Activated CD4-positive, alpha-beta T cell treated with anti-CD3 and anti-CD28 coated beads, Interleukin-2, amount 10 ng/mL, durations not matched to agents 24 days and 14 days (primary cell): ENCODE results near the gene FGF10. TPM values are rescaled to one million over a fixed set of nuclear protein-coding genes. Genes with fewer than 3 reads are reported as not detected.

ENCODE experiments used
- DNase-seq: peaks from one replicate; pipeline ENCODE4 v3.0.0; 2022
- H3K27ac Mint-ChIP-seq: one replicate; pipeline ENCODE4 v1.8.0; 2022; ENCODE audit warnings: mild to moderate bottlenecking, mixed read lengths
- H3K27me3 Mint-ChIP-seq: one replicate; pipeline ENCODE4 v1.8.0; 2022; ENCODE audit warnings: mixed read lengths
- H3K36me3 Mint-ChIP-seq: one replicate; pipeline ENCODE4 v1.8.0; 2022; ENCODE audit warnings: low read depth, mild to moderate bottlenecking, mixed read lengths
- H3K4me1 Mint-ChIP-seq: one replicate; pipeline ENCODE4 v1.8.0; 2021; ENCODE audit warnings: mixed read lengths
- H3K4me3 Mint-ChIP-seq: one replicate; pipeline ENCODE4 v1.8.0; 2022; ENCODE audit warnings: mild to moderate bottlenecking, moderate library complexity, mixed read lengths
- H3K9me3 Mint-ChIP-seq: one replicate; pipeline ENCODE4 v1.8.0; 2021; ENCODE audit warnings: mixed read lengths
- intact Hi-C: fragments of 100-400 bp; cut with micrococcal nuclease; formaldehyde crosslinking; loops from one replicate; pipeline ENCODE4 v1.15.1; 2023
- total RNA-seq: library from RNA; stranded (reverse); gene quantifications from 2 replicates; pipeline ENCODE4 v1.2.3, GENCODE V29; 2022

Gene FGF10
- total RNA-seq, 1 donor from 2014 or later, result not detected

DNA sequence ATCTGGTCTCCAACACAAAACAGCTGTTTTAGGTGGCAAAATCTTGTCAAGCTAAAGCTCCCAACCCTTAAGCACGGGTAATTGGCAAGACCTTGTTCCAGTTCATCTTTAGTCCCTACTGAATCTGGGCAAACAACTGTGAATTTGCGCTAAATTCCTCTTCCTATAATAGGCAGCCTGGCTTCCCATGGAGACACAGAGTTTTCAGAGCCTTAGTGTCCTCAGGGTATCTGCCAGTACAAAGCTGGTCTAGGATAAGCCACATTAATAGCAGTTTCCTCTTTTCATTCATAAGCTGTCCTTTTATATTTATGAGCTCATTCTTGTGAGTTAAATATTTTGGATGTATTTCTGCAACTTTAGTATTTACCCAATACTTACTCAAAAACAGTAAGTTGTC is 59.5 kb downstream of the FGF10 start:
- Mint-ChIP-seq H3K27ac (no peak overlapping the region), H3K36me3 (no peaks in the 10 kb centered on the region), H3K9me3 (no peaks in the 10 kb centered on the region), H3K4me1 (no peaks in the 10 kb centered on the region), H3K27me3 (no peaks in the 10 kb centered on the region), H3K4me3 (no peak overlapping the region)
- intact Hi-C loops, result no loop called here
- DNase-seq, result no peak

DNA sequence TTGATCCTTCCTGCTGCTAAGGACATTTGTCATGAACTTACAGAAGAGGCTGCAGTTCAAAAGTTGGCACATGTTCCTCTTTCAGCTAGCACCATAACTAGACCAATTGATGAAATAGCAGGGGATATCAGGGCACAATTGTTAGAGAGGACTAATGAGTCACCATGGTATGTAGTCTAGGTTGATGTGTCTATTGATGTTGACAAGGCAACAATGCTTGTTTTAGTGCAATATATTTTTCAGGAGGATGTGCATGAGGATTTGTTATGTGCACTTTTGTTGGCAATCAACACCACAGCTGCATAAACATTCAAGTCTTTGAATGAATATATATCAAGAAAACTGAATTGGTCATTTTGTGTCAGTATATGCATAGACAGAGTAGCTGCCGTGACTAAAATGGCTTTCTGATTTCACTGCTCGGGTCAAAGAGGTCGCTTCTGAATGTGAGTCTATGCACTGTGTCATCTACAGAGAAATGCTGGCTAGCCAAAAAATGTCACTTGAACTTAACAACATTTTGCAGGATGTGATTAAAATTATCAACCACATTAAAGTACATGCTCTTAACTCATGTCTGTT is 68.0 kb downstream of the FGF10 start:
- Mint-ChIP-seq H3K27ac (no peak overlapping the region), H3K9me3 (peaks cover 3% of the 10 kb centered on the region), H3K36me3 (no peaks in the 10 kb centered on the region), H3K4me1 (no peaks in the 10 kb centered on the region), H3K4me3 (no peak overlapping the region), H3K27me3 (no peaks in the 10 kb centered on the region)
- intact Hi-C loops, result no loop called here
- DNase-seq, result no peak

DNA sequence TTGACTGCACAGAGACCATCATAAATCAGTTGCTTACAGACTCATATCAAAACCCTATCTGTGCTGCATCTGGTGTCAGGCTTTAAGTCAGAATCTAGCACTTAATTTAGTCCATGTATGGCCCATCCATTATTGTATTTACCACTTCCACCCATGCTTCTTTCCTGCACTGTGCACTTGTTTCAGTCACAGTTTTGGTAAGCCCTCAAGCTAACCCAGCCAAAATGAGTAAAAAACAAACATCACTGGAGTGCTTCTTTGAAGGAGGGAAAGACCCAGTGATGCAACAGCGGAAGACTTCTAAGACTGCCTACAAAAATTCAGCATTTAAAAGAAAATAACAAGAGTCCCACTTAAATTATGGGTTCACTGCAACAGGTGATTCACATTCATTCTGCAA is 69.0 kb downstream of the FGF10 start:
- no peaks in the 10 kb centered on the region for H3K4me1 Mint-ChIP-seq
- no peaks in the 10 kb centered on the region for H3K27me3 Mint-ChIP-seq
- no peak for DNase-seq
- no peak overlapping the region for H3K27ac Mint-ChIP-seq
- intact Hi-C loops, result no loop called here
- H3K9me3 Mint-ChIP-seq, result peaks cover 3% of the 10 kb centered on the region
- H3K36me3 Mint-ChIP-seq, result no peaks in the 10 kb centered on the region
- no peak overlapping the region for H3K4me3 Mint-ChIP-seq

DNA sequence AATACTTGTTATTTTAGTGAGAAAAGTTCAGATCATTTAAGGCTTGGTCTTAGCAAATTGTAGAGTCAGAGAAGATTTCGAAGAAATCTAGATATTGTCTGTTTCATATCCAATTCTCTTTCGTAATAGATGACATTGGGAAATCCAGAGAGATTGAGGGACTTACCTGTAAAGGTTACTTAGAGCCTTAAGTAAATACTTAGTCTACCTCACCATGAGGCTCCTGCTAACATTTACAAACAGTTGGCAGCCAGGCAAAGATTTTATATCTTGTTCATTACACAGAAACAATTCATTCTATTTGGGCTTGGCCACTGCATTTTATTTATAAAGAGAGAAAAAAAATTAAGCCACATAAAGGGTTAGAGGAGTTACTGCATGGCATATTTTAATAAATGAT is 70.3 kb downstream of the FGF10 start:
- Mint-ChIP-seq H3K9me3 (peaks cover 3% of the 10 kb centered on the region), H3K4me3 (no peak overlapping the region)
- no peak for DNase-seq

DNA sequence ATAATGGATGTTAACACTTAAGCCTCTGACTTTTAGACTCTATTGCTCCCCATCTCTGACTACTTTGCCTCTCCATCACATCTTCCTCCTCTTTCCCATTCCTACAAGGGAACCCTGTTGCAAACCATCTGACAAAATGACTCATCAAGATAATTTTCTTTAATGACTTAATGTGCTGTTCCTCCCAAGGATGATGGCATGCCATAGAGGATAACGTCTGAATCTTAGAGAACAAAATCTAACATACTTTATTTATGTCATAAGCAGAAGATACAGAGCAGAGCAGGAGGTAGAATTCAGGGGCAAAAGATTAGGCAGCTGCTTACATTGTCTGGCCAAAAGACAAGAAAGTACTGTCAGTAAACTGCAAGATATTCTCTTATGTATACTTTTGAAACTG is 76.8 kb downstream of the FGF10 start:
- H3K4me3 Mint-ChIP-seq, result no peak overlapping the region
- H3K27me3 Mint-ChIP-seq, result no peaks in the 10 kb centered on the region
- H3K27ac Mint-ChIP-seq, result no peak overlapping the region
- DNase-seq, result no peak
- no peaks in the 10 kb centered on the region for H3K4me1 Mint-ChIP-seq
- peaks cover 3% of the 10 kb centered on the region for H3K9me3 Mint-ChIP-seq
- intact Hi-C loops, result no loop called here
- H3K36me3 Mint-ChIP-seq, result no peaks in the 10 kb centered on the region

More for the DNA sequence above, 70.3 kb downstream of the FGF10 start:
- no peaks in the 10 kb centered on the region for H3K36me3 Mint-ChIP-seq
- H3K4me1 Mint-ChIP-seq, result no peaks in the 10 kb centered on the region
- intact Hi-C loops, result no loop called here
- H3K27ac Mint-ChIP-seq, result no peak overlapping the region
- H3K27me3 Mint-ChIP-seq, result no peaks in the 10 kb centered on the region

DNA sequence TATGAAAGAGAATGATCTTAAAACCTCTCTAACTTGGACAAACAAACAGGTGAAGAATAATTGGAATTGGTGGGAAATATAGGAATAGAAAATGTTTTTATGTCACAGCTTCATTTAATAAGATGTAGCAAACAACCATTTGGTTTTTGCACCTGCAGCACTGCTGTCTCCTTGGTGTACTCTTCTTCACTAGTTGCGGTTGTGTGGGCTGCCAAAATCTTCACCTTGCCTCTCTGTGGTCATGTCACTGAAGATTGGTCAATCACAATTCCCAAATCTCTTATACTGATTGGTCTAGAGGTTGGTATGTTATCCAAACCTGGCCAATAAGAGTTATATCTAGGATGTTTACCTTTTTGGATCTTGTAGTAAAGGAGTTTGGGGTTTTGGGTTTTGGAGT is 88.7 kb downstream of the FGF10 start:
- intact Hi-C loops, result no loop called here
- no peaks in the 10 kb centered on the region for H3K4me1 Mint-ChIP-seq
- no peaks in the 10 kb centered on the region for H3K36me3 Mint-ChIP-seq
- no peaks in the 10 kb centered on the region for H3K9me3 Mint-ChIP-seq
- no peak overlapping the region for H3K27ac Mint-ChIP-seq
- no peak overlapping the region for H3K4me3 Mint-ChIP-seq
- DNase-seq, result no peak
- no peaks in the 10 kb centered on the region for H3K27me3 Mint-ChIP-seq

DNA sequence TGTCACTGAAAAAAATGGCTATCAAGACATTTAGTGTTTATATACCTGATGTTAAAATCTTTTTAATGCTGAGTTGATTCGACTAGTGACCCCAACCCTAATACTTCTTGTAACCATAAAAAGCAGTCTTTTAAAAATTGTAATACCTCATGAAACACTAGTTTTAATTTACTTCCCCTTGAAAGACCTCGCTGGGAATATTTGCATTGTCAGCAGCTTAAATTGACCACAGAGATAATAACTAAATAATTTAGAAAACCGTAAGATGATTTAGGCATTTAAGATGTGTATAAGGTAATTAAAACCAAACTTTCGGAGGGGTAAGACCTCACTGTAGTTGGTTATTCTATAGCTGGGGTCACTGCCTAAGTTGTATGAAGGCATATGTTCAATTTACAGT is 89.8 kb downstream of the FGF10 start:
- Mint-ChIP-seq H3K36me3 (no peaks in the 10 kb centered on the region), H3K27me3 (no peaks in the 10 kb centered on the region), H3K4me1 (no peaks in the 10 kb centered on the region), H3K4me3 (no peak overlapping the region), H3K27ac (no peak overlapping the region), H3K9me3 (no peaks in the 10 kb centered on the region)
- intact Hi-C loops, result no loop called here
- no peak for DNase-seq

DNA sequence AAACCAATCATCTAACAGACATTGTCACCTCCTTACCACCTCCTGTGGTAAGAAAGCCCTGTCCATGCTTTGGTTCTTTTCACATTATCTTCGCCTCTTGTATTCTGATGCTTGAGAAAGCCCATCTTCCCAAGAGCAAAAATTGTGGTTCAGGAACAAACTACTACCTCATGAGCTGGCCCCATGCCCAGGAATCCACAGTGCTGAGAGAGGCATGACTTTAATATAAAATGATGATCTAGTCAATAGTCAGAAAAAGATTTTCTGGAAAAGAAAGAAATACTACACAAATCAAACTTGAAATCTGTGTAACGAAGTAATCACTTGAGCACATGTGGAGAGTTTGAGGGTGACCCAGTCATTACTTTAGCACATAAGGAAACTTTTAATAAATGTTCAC is 94.7 kb downstream of the FGF10 start:
- Mint-ChIP-seq H3K36me3 (no peaks in the 10 kb centered on the region), H3K9me3 (peaks cover 7% of the 10 kb centered on the region), H3K4me1 (no peaks in the 10 kb centered on the region), H3K4me3 (no peak overlapping the region), H3K27me3 (no peaks in the 10 kb centered on the region), H3K27ac (no peak overlapping the region)
- no peak for DNase-seq
- intact Hi-C loops, result no loop called here

DNA sequence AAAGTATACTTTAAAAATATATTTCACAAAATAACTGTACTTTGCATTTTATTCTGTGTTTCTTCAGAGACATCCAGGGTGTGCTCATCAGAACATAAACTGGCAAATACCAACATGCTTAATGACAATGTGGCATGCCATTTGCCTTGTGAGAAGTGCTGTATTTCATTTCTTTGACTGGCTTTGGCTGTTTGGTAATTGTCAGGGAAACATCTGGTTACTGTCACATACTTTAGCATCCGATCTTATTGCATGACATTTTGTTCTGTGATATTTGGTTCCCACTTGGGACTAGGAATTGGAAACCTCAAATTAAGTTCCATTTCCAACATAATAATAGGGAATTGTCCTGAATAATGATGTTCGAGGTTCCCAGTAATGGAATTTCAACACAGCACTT is 96.5 kb downstream of the FGF10 start:
- H3K36me3 Mint-ChIP-seq, result no peaks in the 10 kb centered on the region
- intact Hi-C loops, result no loop called here
- no peak for DNase-seq
- no peaks in the 10 kb centered on the region for H3K4me1 Mint-ChIP-seq
- no peak overlapping the region for H3K4me3 Mint-ChIP-seq
- no peaks in the 10 kb centered on the region for H3K27me3 Mint-ChIP-seq
- no peak overlapping the region for H3K27ac Mint-ChIP-seq
- peaks cover 10% of the 10 kb centered on the region for H3K9me3 Mint-ChIP-seq

DNA sequence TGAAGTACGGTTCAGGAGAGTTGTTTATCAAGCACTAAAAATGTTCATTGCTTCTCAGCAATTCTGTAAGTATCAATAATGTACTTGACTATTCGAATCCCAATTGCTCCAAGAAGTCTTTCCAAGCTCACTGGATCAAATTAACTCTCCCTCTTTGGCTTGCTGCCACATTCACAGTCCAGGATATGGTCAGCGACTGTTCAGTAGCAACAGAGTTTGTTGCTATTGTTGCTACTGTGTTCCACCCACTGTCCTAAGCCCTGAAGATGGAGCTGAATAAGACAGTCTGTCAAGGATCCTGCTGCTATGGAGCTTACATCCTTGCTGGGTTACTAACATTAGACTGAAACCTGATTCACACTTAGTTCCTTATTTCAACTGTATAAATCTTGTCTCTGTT is 110.8 kb downstream of the FGF10 start:
- intact Hi-C loops, result no loop called here
- DNase-seq, result no peak
- H3K4me1 Mint-ChIP-seq, result no peaks in the 10 kb centered on the region

DNA sequence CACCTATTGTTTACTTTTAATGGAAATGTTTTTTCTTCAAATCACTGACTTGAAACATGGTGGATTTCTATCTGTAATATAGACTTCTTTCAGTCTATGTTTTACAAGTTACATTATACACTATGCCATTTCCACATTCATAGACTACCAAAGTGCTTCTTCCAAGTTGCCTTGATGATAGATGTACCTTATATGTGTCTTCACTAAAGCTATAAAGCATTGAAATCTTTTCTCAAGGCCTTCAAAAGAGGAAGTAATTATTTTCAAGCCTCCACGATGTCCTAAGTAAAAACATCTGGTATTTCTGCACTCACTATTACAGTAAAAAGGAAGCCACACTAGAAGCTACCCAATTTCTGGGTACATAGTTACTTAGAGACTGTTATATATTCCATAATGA is 113.3 kb downstream of the FGF10 start:
- intact Hi-C loops, result no loop called here
- no peaks in the 10 kb centered on the region for H3K27me3 Mint-ChIP-seq
- no peaks in the 10 kb centered on the region for H3K9me3 Mint-ChIP-seq
- no peaks in the 10 kb centered on the region for H3K4me1 Mint-ChIP-seq
- H3K27ac Mint-ChIP-seq, result no peak overlapping the region
- no peaks in the 10 kb centered on the region for H3K36me3 Mint-ChIP-seq
- DNase-seq, result no peak
- no peak overlapping the region for H3K4me3 Mint-ChIP-seq

More for the DNA sequence above, 110.8 kb downstream of the FGF10 start:
- Mint-ChIP-seq H3K36me3 (no peaks in the 10 kb centered on the region), H3K4me3 (no peak overlapping the region), H3K9me3 (no peaks in the 10 kb centered on the region), H3K27ac (no peak overlapping the region), H3K27me3 (no peaks in the 10 kb centered on the region)

DNA sequence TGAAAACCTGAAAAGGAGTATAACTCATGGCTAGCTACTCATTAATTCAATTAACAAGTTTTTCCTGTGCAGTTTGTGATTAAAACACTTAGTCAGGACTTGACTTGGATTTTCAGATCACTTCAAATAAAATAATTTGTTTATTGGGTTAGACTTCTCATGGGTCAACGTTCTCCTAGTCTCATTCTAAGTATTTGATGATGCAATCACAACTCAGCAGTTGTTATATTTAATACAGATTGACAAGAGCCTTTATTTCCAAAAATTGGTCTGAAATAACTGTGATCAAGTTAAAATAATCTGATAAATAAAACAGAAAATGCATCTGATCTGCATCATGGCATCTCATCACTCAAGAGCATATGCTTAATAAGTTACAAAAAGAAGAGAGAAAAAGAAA is 113.9 kb downstream of the FGF10 start:
- Mint-ChIP-seq H3K36me3 (no peaks in the 10 kb centered on the region), H3K4me1 (no peaks in the 10 kb centered on the region), H3K9me3 (no peaks in the 10 kb centered on the region), H3K4me3 (no peak overlapping the region), H3K27me3 (no peaks in the 10 kb centered on the region), H3K27ac (no peak overlapping the region)
- DNase-seq, result no peak
- intact Hi-C loops, result no loop called here

DNA sequence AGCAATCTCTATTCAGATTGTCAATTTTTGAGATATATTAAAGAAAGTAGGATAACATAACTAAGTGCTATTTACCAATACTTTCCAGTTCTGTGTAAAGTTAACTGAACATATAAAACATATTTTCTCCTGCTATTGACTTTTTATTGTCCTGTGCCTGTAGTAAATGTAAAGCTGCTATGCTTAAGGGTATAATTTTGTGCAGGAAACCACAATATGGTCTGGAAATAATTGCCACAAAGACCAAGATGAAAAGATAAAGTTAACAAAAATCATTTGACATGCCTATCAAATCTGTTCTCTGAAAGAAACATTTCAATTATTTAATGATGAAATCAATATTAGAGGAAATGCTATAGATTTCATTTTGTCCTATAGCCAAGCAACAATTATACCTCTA is 121.3 kb downstream of the FGF10 start:
- H3K36me3 Mint-ChIP-seq, result no peaks in the 10 kb centered on the region
- no peak for DNase-seq
- H3K27me3 Mint-ChIP-seq, result no peaks in the 10 kb centered on the region
- intact Hi-C loops, result no loop called here
- no peaks in the 10 kb centered on the region for H3K4me1 Mint-ChIP-seq
- no peaks in the 10 kb centered on the region for H3K9me3 Mint-ChIP-seq
- no peak overlapping the region for H3K4me3 Mint-ChIP-seq
- H3K27ac Mint-ChIP-seq, result no peak overlapping the region

DNA sequence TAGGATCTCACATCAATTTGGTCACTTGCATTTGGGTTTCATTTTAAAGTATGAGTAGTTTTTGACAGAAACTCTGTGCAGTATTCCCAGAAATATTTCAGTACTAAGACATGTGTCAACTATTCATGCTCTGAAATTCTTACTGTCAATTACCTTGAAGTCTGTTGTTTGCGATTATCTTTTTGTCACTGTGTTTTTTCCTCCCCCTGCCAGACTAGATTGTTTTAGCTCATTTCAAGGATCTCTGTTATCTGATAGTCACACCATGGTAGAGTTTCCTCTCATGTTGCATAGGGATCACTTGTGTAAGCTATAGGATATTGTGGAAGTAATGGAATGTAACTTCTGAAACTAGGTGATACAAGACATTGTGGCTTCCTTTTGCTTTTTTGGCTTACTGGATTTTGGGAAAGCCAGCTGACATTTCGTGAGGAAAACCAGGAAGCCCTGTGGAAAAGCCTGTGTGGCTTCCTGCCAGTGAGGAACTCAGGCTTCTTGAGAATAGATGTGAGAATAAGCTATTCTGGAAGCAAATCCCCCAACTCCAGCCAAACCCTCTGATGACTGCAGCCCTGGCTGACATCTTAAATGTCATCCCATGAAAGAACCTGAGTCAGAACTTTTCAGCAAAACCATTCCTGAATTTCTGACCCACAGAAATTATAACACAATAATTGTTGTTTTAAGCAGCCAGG is 122.2 kb downstream of the FGF10 start:
- Mint-ChIP-seq H3K27ac (no peak overlapping the region), H3K4me3 (no peak overlapping the region), H3K27me3 (no peaks in the 10 kb centered on the region), H3K4me1 (no peaks in the 10 kb centered on the region), H3K9me3 (no peaks in the 10 kb centered on the region), H3K36me3 (no peaks in the 10 kb centered on the region)
- intact Hi-C loops, result no loop called here
- DNase-seq, result no peak

DNA sequence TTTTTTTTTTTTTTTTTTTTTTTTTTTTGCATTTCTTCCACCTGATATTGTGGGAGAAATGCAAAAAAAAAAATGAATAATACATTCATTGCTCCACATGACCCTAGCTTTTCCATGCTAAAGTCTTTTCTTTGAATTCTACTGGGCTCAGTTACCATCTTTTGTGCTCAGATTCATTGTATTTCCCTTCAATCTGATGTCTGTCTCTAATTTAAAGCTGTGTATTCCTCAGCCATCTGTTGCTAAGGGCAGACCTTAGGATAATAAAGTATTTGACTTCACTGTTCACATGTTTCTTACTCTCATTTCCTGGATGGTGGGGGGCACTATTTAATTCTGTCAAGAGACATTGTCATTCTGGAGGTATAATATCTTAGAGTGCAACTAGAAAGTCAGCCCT is 123.5 kb downstream of the FGF10 start:
- no peaks in the 10 kb centered on the region for H3K36me3 Mint-ChIP-seq
- no peak overlapping the region for H3K4me3 Mint-ChIP-seq
- no peaks in the 10 kb centered on the region for H3K27me3 Mint-ChIP-seq
- intact Hi-C loops, result no loop called here
- no peak overlapping the region for H3K27ac Mint-ChIP-seq
- no peak for DNase-seq
- H3K4me1 Mint-ChIP-seq, result no peaks in the 10 kb centered on the region
- H3K9me3 Mint-ChIP-seq, result no peaks in the 10 kb centered on the region
